G401 (cell line): Measurements from ENCODE around the gene XIAP. TPM values are rescaled to one million over a fixed set of nuclear protein-coding genes. Genes with fewer than 3 reads are reported as not detected.
"Not testable (repeated sequence)": the region's sequence is repeated elsewhere in the genome, so short reads cannot be mapped to it uniquely, and the experiment has no call there.

Source experiments
- DNase-seq: peaks from one replicate; pipeline ENCODE4 v3.0.0-alpha.2; 2015; ENCODE audit warnings: low spot score
- in situ Hi-C: cut with HindIII; loops from 2 replicates; pipeline ENCODE4 v1.10.0; 2016; ENCODE audit warnings: low sequenced_read_pairs, mixed read lengths
- total RNA-seq: library from RNA; depleted of rRNA; stranded (reverse); fragments of >200 nt; shearing (Covaris generic); gene quantifications from 2 replicates; pipeline ENCODE4 v1.2.3, GENCODE V29; 2014; rRNA removed

The XIAP gene
- total RNA-seq, 1 experiment from 2014 or later = 19.9 TPM

- in situ Hi-C loops, DNase-seq: not testable (repeated sequence)
These were observed 72.2 kb downstream of the XIAP start for GRCh38 chrX:123932055-123932454.

- in situ Hi-C loops = no loop called here
- no peak for DNase-seq
These were observed 83.2 kb downstream of the XIAP start for GRCh38 chrX:123943074-123943473.

- in situ Hi-C loops = no loop called here
- DNase-seq = no peak
These were observed 83.6 kb downstream of the XIAP start for GRCh38 chrX:123943488-123943887.

- in situ Hi-C loops = no loop called here
- no peak for DNase-seq
These were observed 90.0 kb downstream of the XIAP start for GRCh38 chrX:123949846-123950245.

GRCh38 chrX:123959281-123960063 lies 99.6 kb downstream of the XIAP start:
- in situ Hi-C loops = no loop called here
- peak; percentile 73 for DNase-seq

GRCh38 chrX:123960956-123961267 lies 101.1 kb downstream of the XIAP start:
- in situ Hi-C loops = no loop called here
- no peak for DNase-seq

- in situ Hi-C loops = no loop called here
- DNase-seq = peak; percentile 88
These were observed 101.6 kb downstream of the XIAP start, which contains the start of gene STAG2 for GRCh38 chrX:123961268-123962005. Gene STAG2 (plus strand): TSS chrX:123961706. CDS start chrX:124022628, 60,922 bp downstream.

- in situ Hi-C loops = no loop called here
- DNase-seq = peak; percentile 45
These were observed 102.2 kb downstream of the XIAP start for GRCh38 chrX:123962006-123962467.

- peak; percentile 94 for DNase-seq
- in situ Hi-C loops = no loop called here
These were observed 103.0 kb downstream of the XIAP start for GRCh38 chrX:123962794-123963373.

Other genes with a start within 250 kb of the XIAP start
- 38.2 and 50.9 TPM in 2 replicates for gene THOC2, start 127.0 kb upstream of the XIAP start, total RNA-seq
- 56.7 and 76.4 TPM in 2 replicates for gene STAG2, start 101.7 kb downstream of the XIAP start, total RNA-seq